GM12878 (cell line): ENCODE data around the gene IRF2. TPM values are rescaled to one million over a fixed set of nuclear protein-coding genes. Genes with fewer than 3 reads are reported as not detected.

Source experiments
- BRCA1 ChIP-seq: IDR thresholded peaks from 2 replicates; pipeline ENCODE4 v1.6.1; 2011; ENCODE audit warnings: low read depth, low read length, improper control_type of control experiment
- MYC ChIP-seq: IDR thresholded peaks from 2 replicates; pipeline ENCODE4 v1.6.1; 2011; ENCODE audit warnings: mild to moderate bottlenecking, low read length, moderate library complexity, inconsistent platforms; ENCODE audit not compliant: insufficient read depth, insufficient replicate concordance, insufficient read length, severe bottlenecking
- NR2F1 ChIP-seq: fragments of 450-650 bp; conservative IDR thresholded peaks from 2 replicates; pipeline ENCODE4 v1.6.1; 2017; ENCODE audit warnings: mild to moderate bottlenecking
- SKIL ChIP-seq: fragments of 450-650 bp; IDR thresholded peaks from 2 replicates; pipeline ENCODE4 v1.6.1; 2017; ENCODE audit warnings: mild to moderate bottlenecking, low read depth, inconsistent platforms; ENCODE audit not compliant: poor library complexity, severe bottlenecking
- ZNF622 ChIP-seq: fragments of 450-650 bp; IDR thresholded peaks from 2 replicates; pipeline ENCODE4 v1.6.1; 2017; ENCODE audit warnings: mild to moderate bottlenecking, inconsistent platforms
- ZSCAN29 ChIP-seq: fragments of 450-650 bp; IDR thresholded peaks from 2 replicates; pipeline ENCODE4 v1.6.1; 2017; ENCODE audit warnings: mild to moderate bottlenecking, moderate library complexity
- polyA plus RNA-seq, 11 experiments: library from polyadenylated mRNA; depleted of rRNA in 4 of 11; unstranded in 6 of 11; stranded (reverse) in 5 of 11; fragments of >200 nt; fragmentation: Nextera tagmentation in 4 of 11; fragmentation: Illumina TruSeq in 1 of 11; extraction: Ambion mirVana in 4 of 11; extraction: Trizol in 1 of 11; gene quantifications; 1 replicate in 1 of 11; 2 replicates in 10 of 11; pipeline versions ENCODE4 v1.2.1 to v1.2.3, GENCODE V29; 2011 to 2016; ENCODE audit warnings: inconsistent platforms in 2 of 11, missing spikeins in 2 of 11, low read depth in 1 of 11
- total RNA-seq, 4 experiments: library from RNA; depleted of rRNA in 3 of 4; stranded (reverse); fragments of >200 nt in 3 of 4; fragmentation: Illumina TruSeq in 1 of 4; extraction: Trizol in 1 of 4; gene quantifications; 2 replicates each; pipeline versions ENCODE4 v1.2.1 to v1.2.3, GENCODE V29; 2013 to 2021
- TF ChIP-seq, protein P1 (sequence below): fragments of 450-650 bp; IDR thresholded peaks from 2 replicates; pipeline ENCODE4 v1.6.1; 2017; ENCODE audit warnings: mild to moderate bottlenecking, moderate library complexity

The IRF2 gene
- total and polyA plus RNA-seq, 10 of the 15 experiments (the other 5 are each of a cell fraction or from before 2014, with no cell fraction given) = 45.1 to 99.3 (median 58.9) TPM

DNA sequence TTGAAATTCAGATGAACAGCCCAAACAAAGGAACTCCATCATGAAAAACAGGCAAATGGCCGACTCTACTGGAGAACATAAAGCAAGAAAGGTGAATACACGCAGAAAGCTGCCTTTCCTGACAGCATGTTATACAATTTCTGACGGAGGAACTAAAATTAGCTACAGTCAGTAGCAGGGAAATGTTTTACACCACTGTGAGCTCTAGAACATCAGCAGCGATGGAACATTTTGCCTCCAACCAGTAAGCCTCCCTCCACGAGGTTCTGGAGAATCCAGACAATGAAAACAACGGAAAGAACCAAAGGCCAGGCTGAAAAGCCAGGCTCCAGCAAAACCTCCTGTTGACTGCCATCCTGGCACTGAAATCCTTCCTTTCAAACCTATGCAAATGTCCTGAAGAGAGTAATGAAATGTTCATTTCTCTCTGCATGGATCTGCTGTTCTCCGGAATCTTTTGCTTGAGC lies 78.9 kb downstream of the IRF2 start (continued):
- TF ChIP-seq SKIL (no peak), NR2F1 (no peak), BRCA1 (no peak), ZSCAN29 (no peak), ZNF622 (no peak), MYC (no peak)
- TF ChIP-seq, protein P1, sequence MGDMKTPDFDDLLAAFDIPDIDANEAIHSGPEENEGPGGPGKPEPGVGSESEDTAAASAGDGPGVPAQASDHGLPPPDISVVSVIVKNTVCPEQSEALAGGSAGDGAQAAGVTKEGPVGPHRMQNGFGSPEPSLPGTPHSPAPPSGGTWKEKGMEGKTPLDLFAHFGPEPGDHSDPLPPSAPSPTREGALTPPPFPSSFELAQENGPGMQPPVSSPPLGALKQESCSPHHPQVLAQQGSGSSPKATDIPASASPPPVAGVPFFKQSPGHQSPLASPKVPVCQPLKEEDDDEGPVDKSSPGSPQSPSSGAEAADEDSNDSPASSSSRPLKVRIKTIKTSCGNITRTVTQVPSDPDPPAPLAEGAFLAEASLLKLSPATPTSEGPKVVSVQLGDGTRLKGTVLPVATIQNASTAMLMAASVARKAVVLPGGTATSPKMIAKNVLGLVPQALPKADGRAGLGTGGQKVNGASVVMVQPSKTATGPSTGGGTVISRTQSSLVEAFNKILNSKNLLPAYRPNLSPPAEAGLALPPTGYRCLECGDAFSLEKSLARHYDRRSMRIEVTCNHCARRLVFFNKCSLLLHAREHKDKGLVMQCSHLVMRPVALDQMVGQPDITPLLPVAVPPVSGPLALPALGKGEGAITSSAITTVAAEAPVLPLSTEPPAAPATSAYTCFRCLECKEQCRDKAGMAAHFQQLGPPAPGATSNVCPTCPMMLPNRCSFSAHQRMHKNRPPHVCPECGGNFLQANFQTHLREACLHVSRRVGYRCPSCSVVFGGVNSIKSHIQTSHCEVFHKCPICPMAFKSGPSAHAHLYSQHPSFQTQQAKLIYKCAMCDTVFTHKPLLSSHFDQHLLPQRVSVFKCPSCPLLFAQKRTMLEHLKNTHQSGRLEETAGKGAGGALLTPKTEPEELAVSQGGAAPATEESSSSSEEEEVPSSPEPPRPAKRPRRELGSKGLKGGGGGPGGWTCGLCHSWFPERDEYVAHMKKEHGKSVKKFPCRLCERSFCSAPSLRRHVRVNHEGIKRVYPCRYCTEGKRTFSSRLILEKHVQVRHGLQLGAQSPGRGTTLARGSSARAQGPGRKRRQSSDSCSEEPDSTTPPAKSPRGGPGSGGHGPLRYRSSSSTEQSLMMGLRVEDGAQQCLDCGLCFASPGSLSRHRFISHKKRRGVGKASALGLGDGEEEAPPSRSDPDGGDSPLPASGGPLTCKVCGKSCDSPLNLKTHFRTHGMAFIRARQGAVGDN = no peak
